Endothelial cell of umbilical vein (primary cell): Measurements from ENCODE around the gene EPAS1.

ENCODE experiments used
- CTCF ChIP-seq, 2 donors: IDR thresholded peaks; 1 replicate in 1 of 2; 2 replicates in 1 of 2; pipeline ENCODE4 v1.5.1; 2011; ENCODE audit warnings: low read length in 2 of 2, mild to moderate bottlenecking in 2 of 2, moderate library complexity in 2 of 2, control low read depth in 1 of 2, inconsistent platforms in 1 of 2, low read depth in 1 of 2; ENCODE audit not compliant: insufficient read depth in 1 of 2; ENCODE audit errors: extremely low read depth in 1 of 2
- EZH2 ChIP-seq: IDR thresholded peaks from 2 replicates; pipeline ENCODE4 v1.6.1; 2012; ENCODE audit warnings: borderline replicate concordance, low read depth, mild to moderate bottlenecking, moderate library complexity, low read length, inconsistent platforms; ENCODE audit not compliant: severe bottlenecking
- JUN ChIP-seq: IDR thresholded peaks from 2 replicates; pipeline ENCODE4 v1.6.1; 2011; ENCODE audit warnings: borderline replicate concordance, low read depth; ENCODE audit not compliant: insufficient read length, insufficient read depth
- POLR2A ChIP-seq: IDR thresholded peaks from 2 replicates; pipeline ENCODE4 v1.6.1; 2012; ENCODE audit warnings: low read depth, mild to moderate bottlenecking, control low read depth, low read length
- POLR2AphosphoS5 ChIP-seq: IDR thresholded peaks from 2 replicates; pipeline ENCODE4 v1.6.1; 2012; ENCODE audit warnings: low read depth, mild to moderate bottlenecking, control low read depth, low read length, moderate library complexity; ENCODE audit not compliant: insufficient read depth

- TF ChIP-seq JUN = no peak
- TF ChIP-seq EZH2 = no peak
- TF ChIP-seq CTCF (IDR thresholded peaks at IDR 0.05; ENCODE audit: extremely low read depth in 1 of 2, insufficient read depth in 1 of 2, low read depth in 1 of 2, low read length in 2 of 2) = no peak
- TF ChIP-seq POLR2AphosphoS5 = no peak
- no peak for TF ChIP-seq POLR2A
Measured at GRCh38 chr2:46319711-46320110, 22.5 kb downstream of the EPAS1 start.
